ENCODE data around the gene LRRC17.
"Not testable (repeated sequence)": the region's sequence is repeated elsewhere in the genome, so short reads cannot be mapped to it uniquely, and the experiment has no call there.

Gene LRRC17

DNA sequence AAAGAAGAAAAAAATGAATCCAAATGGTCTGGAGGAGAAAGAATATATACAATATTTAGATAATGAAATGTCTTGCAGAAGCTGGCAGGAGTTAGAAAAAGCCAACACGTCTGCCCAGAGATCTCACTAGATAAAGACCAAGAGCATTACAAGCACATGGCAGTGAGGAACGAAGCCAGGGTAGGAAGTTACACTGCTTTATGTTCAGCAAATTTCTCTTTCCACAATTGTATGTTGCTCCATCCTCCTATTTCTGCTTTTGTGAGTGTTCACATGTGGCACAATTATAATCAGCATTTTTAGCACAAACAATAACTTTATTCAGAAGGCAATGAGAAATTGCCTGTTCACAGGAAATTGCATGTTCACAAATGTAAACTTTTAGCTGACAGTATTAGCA is 53.7 kb downstream of the LRRC17 start:
- DNase-seq (ENCODE audit: low read depth) = no peak
- TF ChIP-seq, protein P1, sequence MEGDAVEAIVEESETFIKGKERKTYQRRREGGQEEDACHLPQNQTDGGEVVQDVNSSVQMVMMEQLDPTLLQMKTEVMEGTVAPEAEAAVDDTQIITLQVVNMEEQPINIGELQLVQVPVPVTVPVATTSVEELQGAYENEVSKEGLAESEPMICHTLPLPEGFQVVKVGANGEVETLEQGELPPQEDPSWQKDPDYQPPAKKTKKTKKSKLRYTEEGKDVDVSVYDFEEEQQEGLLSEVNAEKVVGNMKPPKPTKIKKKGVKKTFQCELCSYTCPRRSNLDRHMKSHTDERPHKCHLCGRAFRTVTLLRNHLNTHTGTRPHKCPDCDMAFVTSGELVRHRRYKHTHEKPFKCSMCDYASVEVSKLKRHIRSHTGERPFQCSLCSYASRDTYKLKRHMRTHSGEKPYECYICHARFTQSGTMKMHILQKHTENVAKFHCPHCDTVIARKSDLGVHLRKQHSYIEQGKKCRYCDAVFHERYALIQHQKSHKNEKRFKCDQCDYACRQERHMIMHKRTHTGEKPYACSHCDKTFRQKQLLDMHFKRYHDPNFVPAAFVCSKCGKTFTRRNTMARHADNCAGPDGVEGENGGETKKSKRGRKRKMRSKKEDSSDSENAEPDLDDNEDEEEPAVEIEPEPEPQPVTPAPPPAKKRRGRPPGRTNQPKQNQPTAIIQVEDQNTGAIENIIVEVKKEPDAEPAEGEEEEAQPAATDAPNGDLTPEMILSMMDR (IDR thresholded peaks at IDR 0.05; ENCODE audit: insufficient read depth, low read depth, low read length, missing control alignments) = no peak
- H3K4me3 ChIP-seq (ENCODE audit: low read depth, low read length) = no peak overlapping the region

GRCh38 chr7:102967798-102968197 is 55.0 kb downstream of the LRRC17 start:
- DNase-seq (ENCODE audit: low read depth) = no peak
- no peak overlapping the region for H3K4me3 ChIP-seq (ENCODE audit: low read depth, low read length)
- TF ChIP-seq, protein P1 (IDR thresholded peaks at IDR 0.05; ENCODE audit: insufficient read depth, low read depth, low read length, missing control alignments) = no peak

DNA sequence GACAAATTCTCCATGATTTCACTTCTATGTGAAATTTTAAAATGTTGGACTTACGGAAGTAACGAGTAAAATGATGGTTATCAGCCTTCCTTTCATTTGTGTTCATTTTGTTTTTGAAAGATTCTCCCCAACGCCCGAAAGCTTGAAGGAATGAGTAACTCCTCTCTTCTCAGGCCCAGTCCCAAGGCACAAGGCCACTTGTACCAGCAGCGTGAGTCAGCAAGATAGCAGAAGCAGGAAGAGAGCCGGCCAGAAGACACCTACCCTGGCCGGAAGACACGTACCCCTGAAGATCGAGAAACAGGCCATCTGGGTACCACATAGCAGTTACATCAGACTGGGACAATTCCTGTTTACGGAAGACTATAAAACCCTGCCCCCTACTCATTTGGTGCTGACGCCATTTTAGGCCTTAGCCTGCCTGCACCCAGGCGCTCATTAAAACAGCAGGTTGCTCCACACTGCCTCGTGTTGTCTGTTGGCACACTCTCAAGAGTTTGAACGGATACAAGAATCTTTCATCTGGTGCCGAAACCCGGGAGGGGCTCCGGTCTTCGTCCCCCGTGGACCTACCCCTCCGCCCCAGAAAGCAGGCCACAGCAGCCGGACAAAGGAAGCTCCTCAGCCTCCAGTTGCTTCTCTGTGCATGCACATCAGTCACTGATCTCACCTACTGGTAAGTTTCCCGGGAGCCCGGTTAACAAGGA is 60.4 kb downstream of the LRRC17 start:
- no peak for DNase-seq (ENCODE audit: low read depth)
- TF ChIP-seq, protein P1 (IDR thresholded peaks at IDR 0.05; ENCODE audit: insufficient read depth, low read depth, low read length, missing control alignments) = no peak

DNA sequence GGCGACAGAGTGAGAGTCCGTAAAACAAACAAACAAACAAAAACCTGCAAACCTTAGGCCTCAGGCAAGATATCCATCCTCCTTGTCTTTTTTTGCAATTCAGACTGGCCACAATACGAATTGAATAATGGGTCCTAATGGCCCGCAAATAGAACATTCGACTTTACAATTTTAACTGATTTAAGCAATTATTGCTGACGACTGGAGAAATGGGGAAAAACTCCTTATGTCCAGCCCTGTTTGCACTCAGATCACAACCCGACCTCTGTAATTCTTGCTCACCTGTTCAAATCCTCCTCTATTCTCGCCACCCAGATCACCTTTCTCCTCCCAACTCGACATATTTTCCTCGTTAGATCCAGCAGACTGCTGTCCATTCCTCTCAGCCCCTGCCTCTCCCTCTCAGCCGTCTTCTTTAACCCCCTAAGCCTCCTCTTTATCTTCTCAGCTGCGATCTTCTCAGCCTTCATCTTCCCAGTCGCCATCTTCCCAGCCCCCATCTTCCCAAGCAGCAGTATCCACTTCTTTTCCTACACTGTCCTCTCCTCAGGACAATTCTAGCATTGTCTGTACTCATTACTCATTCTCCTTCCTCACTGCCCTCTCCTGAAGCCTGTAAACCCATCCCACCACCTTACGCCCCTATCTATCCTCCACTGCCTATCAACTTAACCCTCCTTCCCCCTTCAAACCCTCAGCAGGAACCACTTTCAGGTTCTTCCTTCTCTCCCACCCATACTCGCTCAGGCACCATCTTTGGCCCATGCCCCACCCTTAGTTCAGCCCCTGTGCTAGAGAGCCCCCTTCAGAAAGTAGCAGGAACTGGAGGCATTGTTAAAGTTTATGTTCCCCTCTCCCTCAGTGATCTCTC is 61.8 kb downstream of the LRRC17 start:
- DNase-seq (ENCODE audit: low read depth) = peak; percentile 5
- no peak overlapping the region for H3K4me3 ChIP-seq (ENCODE audit: low read depth, low read length)

More for the DNA sequence above, 60.4 kb downstream of the LRRC17 start:
- H3K4me3 ChIP-seq (ENCODE audit: low read depth, low read length) = no peak overlapping the region

GRCh38 chr7:102975854-102976253 is 63.1 kb downstream of the LRRC17 start:
- TF ChIP-seq, protein P1 (IDR thresholded peaks at IDR 0.05; ENCODE audit: insufficient read depth, low read depth, low read length, missing control alignments) = no peak
- DNase-seq (ENCODE audit: low read depth) = no peak
- H3K4me3 ChIP-seq (ENCODE audit: low read depth, low read length) = no peak overlapping the region

More for the DNA sequence above, 61.8 kb downstream of the LRRC17 start:
- TF ChIP-seq, protein P1 (IDR thresholded peaks at IDR 0.05; ENCODE audit: insufficient read depth, low read depth, low read length, missing control alignments) = peak; percentile 13

DNA sequence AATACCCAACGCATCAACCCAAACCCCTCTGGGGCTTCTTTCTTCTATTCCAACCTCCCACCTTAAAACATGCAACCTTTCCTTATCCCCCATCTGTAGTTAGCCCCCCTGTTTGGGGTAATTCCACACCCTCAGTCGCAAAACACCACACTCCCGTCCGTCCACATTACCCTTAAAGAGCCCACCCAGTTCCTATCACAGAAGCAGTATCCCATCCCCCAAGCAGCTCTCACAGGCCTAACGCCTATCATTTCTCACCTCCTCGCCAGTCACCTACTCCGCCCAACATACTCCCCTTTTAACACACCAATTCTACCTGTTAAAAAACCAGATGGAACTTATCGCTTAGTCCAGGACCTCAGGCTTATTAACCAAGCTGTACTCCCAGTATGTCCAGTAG is 63.7 kb downstream of the LRRC17 start:
- TF ChIP-seq, protein P1 (IDR thresholded peaks at IDR 0.05; ENCODE audit: insufficient read depth, low read depth, low read length, missing control alignments) = no peak
- H3K4me3 ChIP-seq (ENCODE audit: low read depth, low read length) = no peak overlapping the region
- DNase-seq (ENCODE audit: low read depth) = no peak

GRCh38 chr7:102977586-102977985 is 64.8 kb downstream of the LRRC17 start:
- DNase-seq (ENCODE audit: low read depth); H3K4me3 ChIP-seq (ENCODE audit: low read depth, low read length): not testable (repeated sequence)
